Dermis lymphatic vessel endothelial cell (primary cell): ENCODE data around the gene IRF4. TPM values are rescaled to one million over a fixed set of nuclear protein-coding genes. Genes with fewer than 3 reads are reported as not detected.

Experiments used
- total RNA-seq: library from RNA; depleted of rRNA; stranded (reverse); fragments of >200 nt; gene quantifications from 2 replicates; pipeline ENCODE4 v1.2.1, GENCODE V29; 2014

IRF4 gene
- total RNA-seq: not detected in 2 replicates

DNA sequence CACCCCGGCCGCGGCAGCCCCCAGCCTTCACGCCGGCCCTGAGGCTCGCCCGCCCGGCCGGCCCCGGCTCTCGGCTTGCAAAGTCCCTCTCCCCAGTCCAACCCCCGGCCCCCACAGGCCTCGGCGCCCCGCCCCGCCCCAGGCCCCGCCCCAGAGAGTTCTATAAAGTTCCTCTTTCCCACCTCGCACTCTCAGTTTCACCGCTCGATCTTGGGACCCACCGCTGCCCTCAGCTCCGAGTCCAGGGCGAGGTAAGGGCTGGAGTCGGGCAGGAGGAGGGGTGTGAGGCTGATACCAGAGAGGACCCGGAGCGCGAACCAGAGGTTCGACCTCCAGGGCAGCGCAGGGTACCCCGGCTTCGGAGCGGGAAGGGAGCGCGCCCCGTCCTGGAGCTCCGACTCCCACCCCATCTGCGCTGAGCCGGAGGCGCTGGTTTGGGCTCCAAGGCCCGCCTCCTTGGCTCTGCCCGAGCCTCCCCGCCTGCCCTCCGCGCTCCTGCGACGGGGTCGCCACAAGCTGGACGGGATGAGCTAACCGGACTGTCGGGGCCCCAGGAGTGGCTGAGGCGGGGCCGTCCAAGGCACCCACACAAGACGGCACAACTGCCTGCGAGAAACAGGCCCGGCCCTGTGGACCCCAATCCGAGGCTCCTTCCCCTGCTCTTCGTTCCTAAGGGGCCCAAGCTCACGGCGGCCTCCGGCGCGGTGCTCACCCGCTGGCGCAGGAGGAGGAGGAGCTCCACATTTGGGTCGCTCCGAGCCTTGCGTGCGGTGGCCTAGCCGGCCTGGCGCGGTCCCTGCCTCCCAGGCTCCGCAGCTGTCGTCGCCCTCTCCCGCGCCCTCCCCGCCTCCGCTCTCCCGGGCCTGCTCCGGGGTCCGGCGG is at the start of gene IRF4:
Gene IRF4 (plus strand): TSS at position 194 of the 882 bp plus-strand sequence. CDS start 1,401 bp downstream, outside the sequence.

Other genes starting within 250 kb of the IRF4 start
- gene DUSP22, start 99.3 kb upstream of the IRF4 start, total RNA-seq: 34.3 and 35.1 TPM in 2 replicates